Occipital lobe (tissue), 2 donors: Measurements from ENCODE around the gene BMPER. TPM values are rescaled to one million over a fixed set of nuclear protein-coding genes. Genes with fewer than 3 reads are reported as not detected.
A peak's percentile ranks its signal among the peaks of the same experiment; 100 is the strongest.

Experiments
- DNase-seq: peaks from one replicate; lab custom pipeline; 2025; lab: John Stamatoyannopoulos, UW
- total RNA-seq: library from RNA; depleted of rRNA; stranded (reverse); fragments of >200 nt; gene quantifications from one replicate; pipeline ENCODE4 v1.2.3, GENCODE V29; 2014

The BMPER gene
- total RNA-seq, 1 donor from 2014 or later = 4.5 TPM

DNA sequence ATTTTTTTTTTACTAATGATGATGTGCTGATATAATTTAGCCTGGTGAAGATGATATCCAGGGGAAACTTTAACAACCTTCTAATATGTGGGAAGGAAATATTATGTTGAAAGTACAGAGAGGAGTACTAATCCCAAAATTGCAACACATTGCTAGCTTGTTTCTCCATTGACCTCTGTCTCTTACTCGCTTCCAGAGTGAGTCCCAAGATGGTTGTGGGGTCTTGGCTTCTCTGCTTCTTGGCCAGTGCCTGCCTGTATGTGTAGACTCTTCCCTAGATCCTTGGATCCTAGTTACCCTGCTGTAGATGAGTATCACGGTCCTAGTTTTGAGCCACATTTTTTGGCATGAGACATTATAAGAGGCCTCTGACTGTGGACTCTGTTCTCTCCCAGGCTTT is 17.5 kb downstream of the BMPER start:
- DNase-seq = no peak

DNA sequence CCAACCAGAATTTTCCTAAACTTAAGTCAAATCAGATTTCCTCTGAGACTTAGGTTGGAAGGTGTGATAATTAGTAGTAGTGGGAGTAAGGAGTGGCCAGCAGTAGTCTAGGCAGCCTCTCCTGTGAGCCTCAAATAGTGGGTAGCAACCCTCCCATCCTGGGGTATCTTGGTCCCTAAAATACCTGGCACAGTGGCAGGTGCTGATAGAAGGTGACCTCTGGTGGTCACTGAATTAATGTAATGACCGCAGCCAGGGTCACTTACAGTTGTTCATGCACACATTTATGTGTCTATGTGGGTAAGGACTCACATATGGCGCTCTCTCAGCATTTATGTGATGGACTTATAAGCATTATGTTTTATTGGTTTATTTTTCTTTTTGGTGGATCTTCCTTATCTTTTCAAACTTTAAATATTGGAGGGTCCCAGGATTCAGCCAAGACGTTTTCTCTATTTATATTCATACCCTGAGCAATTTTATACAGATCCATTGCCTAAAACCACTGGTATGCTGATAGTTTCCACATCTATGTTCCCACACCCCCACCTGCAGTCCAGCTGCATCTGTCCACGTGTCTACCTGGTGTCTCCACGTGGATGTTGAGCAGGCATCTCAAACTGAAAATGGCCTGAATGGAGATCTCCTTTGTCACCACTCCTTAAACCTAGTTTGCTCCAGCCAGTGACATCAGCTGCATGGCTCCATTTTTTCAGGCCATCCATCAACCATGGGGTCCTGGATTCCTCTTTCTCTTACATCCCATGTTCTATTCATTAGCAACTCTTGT is 18.3 kb downstream of the BMPER start:
- DNase-seq = no peak

DNA sequence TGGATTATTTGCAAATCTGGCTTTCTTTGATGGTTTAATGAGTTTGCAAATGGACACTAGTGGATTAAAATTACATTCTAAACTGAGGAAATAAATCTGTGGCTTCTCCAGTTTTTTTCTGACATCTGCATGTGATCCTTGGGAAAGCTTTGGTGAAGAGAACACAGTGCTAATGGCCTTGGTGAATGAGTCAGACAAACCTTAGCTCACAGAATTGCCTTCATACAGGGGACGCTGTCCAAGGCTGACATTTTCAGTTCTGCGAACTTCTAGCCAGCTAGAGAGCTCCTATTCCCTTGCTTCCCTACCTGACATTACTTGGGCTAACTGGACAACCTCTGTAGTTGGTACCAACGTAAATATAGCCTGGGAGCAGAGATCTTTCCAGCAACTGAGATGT is 21.2 kb downstream of the BMPER start:
- DNase-seq = no peak

DNA sequence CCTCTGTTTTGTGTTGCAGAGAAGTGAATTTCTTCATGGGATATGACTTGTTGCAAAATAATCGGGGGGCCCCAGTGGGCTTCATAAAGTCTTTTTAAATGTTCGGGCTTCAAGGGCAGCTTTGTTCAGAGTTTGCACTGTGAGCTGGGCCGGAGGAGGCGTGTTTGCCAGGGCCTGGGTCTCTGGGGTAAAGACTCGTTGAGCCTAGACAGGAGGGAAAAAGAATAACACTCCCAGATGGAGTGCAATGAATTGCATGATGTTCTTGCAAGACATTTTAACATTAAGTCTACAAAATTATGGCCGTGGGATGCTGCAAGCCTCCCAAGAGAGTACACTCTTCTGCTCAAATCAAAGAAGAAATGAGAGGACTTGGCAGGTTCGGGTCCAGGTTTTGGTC is 23.6 kb downstream of the BMPER start:
- no peak for DNase-seq

DNA sequence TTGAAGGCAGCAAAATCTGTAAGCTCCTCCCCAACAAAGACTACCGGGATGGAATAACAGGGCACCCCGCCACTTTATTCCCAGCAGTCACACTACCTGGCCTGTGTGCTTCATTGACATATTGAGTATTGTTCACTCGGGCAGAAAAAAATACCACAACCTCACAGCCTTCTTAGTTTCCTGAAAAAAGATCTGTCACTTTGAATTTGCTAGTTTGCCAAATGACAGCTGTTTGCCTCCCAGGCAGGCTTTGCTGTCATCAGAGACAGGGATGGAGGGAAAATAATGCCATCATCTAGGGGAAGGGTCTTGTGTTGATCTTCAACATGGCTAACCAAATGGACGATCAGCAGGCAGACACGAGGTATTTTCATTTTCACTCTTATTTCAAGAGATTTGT is 26.9 kb downstream of the BMPER start:
- DNase-seq = peak; percentile 6

DNA sequence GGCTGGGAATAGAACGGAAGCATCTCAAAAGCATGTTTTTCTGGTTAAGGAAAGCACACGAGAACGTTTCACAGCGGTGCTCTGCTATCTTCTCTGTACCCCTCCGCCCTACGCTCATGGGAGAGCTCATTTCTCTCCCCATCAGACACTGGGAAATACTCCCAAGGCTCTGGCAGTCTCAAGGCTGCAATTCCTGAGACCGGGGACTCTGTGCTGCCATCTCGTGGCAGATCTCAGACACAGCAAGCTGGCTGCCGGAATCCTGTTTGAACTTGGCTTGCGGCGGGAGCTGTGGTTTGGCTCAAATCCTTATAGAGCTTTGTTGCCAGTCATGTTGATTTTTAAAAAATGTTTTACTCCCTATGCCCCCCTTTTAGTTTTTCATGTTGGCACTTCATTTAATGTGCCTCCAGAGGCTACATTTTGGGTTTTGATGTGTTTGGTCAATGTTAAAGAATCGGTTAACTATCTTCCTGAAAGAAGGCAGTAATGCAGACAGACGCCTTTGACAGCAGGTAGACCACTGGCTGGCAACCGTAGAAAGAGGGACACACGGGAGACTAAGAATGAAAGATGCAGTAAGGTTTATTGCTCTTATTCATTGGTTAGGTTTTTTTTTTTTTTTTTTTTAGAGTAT is 27.6 kb downstream of the BMPER start:
- peak; percentile 87 for DNase-seq

DNA sequence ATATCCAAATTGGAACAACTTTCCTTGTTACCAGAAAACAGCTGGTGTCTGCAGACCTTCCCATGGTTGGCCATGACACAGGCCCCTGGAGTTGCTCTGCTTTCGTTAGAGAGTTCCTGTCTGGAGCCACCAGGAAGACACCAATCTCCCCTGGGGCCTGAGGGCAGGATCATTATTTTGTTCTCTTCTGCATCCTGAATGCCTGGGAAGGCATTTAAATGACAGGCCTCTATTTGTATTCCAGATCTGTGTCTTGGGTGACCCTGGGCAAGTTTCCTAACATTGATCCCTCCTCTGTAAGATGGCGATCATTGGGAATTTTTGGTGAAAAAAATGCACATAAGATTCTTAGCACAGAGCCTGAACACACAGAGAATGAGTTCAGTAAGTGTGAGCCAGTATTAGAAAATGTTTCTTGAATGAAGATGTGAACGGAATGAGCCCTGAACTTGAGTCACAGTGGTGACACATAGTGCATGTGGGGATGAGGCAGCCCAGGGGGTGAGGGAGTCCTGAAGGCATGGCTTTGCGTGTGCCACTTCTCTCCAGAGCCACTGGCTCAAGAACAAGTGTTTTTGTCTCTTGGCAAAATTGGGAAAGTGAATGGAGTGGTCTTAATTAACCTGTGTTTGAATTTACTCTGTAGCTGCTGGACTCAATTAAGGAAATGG is 28.4 kb downstream of the BMPER start:
- DNase-seq = no peak

DNA sequence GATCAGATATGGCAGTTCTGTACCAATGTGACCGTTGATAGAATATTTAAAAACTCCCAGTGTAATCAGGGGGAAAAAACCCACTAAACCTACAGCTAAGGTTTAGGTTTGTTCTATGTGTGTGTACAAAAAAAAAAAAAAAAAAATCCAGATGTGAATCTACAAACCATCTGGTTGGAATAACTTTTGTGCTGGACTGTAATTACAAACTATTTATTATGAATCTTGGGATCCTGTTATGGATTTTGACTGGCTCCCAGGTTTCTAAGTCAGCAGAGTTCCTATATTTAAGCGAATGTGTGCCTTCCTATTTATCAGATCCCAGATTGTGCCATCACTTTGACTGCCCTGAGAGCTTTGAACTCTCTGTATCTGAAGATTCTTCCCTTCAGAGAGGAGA is 29.1 kb downstream of the BMPER start:
- no peak for DNase-seq

DNA sequence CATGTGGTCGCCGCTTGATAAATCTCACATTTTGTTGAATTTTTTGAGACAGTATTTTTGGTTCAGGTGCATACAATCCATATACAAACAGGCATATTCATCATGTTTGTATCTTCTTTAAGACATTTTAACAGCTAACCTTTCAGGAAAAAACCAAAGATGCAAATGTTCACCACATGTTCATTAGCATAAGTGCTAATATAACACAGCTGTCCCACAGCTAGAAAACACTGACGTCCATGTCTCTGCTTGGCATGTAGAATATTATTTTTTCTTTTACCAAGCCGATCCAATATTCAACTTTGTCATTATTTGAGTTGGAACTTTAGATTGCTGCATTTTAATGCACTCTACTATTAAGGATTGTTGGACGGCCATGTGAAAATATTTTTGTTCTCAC is 31.2 kb downstream of the BMPER start:
- no peak for DNase-seq

DNA sequence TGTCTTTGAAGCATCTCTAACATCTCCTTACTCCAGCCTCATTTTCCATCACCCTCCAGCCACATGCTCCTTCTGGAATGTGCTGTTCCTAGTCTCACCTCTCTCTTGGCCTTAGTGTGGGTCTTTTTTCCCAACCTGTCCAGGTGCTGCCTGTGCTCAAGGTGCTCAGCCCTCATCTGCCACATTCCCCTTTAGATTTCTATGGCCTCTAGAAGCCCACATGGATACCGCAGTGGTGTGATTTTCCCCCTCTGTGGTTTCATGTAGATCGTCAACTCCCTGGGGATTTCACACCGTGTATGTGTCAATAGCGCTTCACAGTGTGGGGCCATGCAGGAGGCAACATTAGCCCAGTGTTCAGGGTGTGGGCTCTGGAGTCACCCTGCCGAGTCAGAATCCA is 32.5 kb downstream of the BMPER start:
- no peak for DNase-seq

DNA sequence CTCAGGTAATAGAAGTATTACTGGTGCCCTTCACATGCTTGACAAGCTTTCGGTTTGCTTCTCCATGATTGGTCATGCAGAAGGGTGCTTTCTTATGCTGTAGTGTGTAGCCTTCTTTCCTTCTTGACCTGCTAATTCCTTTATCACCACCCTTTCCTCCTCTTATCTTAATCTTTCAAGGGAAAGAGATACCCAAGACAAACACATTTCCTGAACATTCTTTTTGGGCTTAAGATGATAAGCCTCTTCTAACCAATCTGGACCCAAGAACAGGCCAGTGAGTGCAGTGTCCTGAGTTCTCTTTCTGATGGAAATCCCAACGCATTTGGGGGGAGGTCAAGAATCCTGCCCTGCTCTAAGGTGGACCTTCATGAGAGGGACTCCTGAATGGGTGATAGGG is 33.8 kb downstream of the BMPER start:
- DNase-seq = no peak

DNA sequence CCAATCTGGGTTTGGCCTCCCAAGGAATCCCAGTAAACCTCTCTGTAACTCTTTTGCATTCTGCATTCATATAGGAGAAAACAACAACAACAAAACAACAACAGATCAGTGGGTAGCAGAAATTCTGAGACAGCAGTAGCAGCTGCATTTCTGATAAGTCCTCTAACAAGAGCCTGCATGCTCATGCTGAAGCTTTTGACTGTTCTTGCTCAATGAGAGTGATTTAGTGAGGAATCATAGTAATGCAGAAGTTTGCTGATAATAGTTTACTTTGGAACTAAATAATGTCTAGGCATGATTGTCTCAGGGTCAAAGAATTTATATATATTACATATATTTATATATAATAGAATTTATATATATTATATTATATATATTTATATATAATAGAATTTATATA is 35.2 kb downstream of the BMPER start:
- DNase-seq = no peak

DNA sequence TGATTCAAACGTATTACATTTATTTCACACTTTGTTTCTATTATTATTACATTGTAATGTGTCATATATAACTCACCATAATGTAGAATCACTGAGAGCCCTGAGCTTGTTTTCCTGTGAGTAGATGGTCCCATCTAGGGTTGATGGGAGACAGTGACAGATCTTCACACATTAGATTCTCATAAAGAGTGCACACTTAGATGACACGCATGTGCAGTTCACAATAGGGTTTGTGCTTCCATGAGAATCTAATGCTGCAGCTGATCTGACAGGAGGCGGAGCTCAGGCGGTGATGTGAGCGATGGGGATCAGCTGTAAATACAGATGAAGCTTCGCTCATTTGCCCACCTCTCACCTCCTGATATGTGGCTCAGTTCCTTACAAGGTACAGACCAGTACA is 36.1 kb downstream of the BMPER start:
- no peak for DNase-seq

DNA sequence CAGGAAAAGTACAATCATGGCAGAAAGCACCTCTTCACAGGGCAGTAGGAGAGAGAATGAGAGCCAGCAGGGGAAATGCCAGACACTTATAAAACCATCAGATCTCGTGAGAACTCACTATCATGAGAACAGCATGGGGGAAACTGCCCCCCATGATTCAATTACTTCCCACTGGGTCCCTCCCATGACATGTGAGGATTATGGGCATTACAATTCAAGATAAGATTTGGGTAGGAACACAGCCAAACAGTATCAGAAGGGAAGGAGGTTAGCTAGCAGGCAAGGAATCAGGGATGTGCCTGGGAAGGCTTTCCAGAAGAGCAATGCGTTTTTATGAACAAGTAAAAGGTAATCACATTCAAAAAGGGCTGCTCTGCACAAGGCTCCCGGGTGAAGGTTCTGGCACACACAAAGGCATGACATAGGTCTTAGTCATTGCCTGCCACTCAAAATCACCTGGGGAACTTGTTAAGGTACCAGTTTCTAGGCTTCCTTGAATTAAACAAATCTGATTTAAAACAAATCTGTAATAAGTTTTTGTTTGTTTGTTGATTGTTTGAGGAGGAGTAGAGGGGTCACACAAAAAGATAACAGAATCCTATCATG is 40.9 kb downstream of the BMPER start:
- no peak for DNase-seq

DNA sequence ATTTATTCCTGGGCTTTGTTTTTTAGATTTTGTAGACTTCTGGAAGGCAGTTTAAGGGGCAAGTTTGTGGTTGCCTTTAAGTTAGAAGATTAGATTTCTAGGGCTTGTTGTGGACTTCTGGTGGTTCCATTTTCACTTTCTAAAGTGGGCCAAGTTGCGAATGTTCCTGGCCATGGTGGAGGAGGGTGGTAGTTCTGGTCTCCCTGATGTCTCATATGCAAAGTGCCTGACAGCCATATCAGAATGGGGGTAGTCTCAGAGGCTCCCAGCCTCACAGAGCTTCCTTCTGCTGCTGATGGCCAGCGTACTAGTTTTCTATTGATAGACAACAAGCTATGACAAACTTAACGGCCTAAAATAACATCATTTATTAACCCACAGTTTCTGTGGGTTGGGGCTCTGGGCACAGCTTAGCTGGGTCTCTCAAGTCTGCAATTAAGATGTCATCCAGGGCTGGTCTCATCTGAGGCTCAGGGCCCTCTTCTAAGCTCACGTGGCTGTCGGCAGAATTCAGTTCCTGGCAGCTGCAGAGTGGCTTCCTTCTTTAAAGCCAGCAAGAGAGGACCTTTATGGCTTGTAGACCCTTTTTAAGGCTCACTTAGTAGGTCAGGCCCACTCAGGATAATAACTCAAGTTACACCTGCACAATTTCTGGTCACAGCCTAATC is 44.8 kb downstream of the BMPER start:
- no peak for DNase-seq

DNA sequence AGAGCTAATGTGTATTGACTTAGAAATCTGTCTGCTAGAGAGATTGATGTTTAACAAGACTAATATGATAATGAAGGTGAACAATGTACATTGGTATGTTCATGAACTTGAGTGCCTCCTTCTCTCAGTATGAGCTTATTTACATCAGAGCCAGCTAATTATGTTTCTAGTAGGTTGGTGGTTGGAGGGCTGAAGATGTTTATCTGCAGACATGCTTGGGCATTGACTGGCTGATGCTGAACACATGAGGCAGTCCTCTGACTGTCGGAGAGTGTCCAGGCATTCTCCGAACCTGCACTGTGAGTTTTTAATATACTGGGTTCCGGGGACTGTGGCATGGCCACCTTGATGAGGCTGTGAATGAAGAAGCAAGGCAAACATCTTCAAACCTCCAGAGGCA is 47.5 kb downstream of the BMPER start:
- no peak for DNase-seq

DNA sequence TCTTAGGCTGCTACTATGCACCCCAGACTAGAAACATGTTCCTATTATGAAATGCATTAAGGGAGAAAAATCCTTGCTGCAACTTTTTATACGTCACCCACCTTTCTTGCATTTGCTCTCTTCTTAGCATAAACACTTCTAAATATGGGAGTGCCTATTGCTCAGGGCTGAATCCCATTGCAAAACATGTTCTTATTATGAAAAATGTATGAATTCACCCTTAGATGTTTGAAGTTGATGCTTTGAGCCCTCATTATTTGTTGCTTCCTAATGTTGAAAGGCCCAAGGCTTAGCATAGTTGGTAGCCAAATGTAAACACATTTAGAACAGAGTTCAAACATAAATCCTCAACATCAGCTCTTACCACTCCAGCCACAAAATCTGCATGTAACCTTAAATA is 52.8 kb downstream of the BMPER start:
- DNase-seq = no peak

DNA sequence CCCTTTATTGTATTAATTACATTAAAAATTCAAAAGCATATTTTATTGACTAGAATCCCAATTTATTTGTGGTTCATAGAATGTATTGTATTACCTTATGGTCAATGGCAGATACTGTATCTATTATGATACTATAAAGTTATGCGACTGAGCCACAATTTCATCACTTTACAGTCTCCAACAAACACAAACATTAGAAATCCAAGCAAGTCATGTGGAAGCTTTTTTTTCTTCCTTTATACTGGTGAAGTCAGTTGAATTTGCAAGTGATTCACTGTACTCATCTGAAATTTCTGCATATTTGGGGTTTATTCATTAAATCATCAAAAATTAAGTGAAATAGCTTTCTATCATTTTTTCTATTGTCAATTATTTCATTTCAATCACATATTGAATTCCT is 54.3 kb downstream of the BMPER start:
- DNase-seq = no peak

DNA sequence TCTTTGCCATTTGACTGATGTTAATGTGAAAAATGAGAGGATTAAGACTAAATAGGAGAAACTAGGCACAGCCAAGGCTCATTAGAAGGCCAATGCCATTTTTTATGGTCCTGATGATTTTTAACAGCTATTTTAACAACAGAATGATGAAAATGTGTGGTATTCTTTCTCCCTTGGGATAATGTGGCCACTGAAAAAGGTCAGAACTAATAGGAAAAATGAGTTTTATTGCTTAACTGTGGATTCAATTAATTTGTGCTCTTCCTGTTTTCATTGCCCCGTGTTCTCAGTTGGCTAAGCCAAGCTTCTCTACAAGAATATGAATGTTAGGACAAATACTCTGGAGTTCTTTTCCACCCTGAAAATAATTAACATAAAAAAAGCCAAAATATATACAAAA is 56.6 kb downstream of the BMPER start:
- no peak for DNase-seq

DNA sequence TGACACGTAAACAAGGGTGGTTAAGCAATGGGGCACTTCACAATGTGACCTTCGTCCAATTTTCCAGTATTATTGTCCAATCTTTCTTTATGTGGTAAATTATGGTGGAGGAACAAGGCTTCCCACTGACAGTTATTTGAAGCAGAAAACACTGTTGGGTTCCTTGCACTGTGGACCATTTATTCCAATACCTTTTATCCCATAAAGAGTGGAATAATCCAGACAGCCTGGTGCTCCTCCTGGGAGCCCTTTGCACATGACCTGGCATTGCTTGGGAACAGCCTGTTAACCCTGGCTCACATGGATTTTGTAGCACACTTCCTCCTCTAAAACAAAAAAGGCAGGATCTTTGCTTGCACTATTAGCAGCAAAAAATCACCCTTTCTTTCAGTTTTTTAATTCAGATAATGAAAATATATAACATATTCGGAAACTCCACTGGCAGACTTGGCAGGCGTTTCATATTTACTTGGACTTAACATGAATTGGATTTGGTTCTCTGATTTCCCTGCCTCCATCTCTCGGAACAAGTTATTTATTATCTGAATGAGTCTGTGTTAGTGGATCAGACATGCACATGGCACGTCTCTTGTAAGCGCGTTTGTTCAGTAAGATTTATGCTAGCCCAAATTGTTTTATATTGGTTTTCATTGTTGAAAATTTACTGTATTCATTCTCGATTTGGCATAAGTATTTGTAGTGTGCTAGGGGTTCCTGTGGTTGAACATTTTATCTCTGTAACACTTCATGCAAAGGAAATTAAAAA is 59.3 kb downstream of the BMPER start:
- no peak for DNase-seq

DNA sequence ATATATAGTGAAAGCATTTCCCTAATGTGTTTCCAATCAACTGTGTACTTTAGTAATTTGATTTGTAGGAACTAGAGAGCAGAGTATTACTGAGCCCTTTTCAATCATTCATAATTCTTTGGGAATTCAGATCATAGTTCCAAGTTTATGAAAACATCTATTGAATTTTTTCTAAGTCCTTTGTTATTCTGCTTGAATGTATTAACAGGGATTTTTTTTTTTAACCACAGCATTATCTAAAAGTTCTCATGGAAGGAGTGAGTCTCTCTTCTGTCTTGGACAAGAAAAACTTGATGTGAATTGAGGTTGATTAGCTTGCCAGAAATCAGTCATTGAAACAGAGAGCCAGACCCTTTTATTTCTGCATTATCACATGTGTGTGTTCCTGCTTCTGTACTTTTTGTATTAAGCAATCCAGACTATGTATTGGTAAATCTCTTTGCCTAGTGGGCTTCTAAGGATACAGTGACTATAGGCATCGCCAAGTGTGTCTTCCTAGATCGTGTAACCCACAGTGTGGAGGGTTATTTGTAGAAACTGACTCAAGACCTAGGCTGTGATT is 59.9 kb downstream of the BMPER start:
- DNase-seq = no peak
